Colonic mucosa (tissue), 4 donors: ENCODE data around the gene NTF3. TPM values are rescaled to one million over a fixed set of nuclear protein-coding genes. Genes with fewer than 3 reads are reported as not detected.

ENCODE experiments used
- DNase-seq: peaks from one replicate; pipeline ENCODE4 v3.0.0-alpha.2; 2020
- H3K27ac ChIP-seq: fragments of 200-600 bp; one replicate; pipeline ENCODE4 v1.8.0; 2021
- H3K27me3 ChIP-seq: fragments of 200-600 bp; one replicate; pipeline ENCODE4 v1.8.0; 2021
- H3K36me3 ChIP-seq: fragments of 200-600 bp; one replicate; pipeline ENCODE4 v1.8.0; 2021
- H3K4me1 ChIP-seq: fragments of 200-600 bp; one replicate; pipeline ENCODE4 v1.8.0; 2021; ENCODE audit warnings: mild to moderate bottlenecking
- H3K4me3 ChIP-seq: fragments of 200-600 bp; one replicate; pipeline ENCODE4 v1.8.0; 2021
- H3K9ac ChIP-seq, 2 donors: one replicate each; pipeline ENCODE4 v1.7.0; 2013; ENCODE audit warnings: control low read depth in 2 of 2, low read depth in 2 of 2, low read length in 2 of 2
- H3K9me3 ChIP-seq: fragments of 200-600 bp; one replicate; pipeline ENCODE4 v1.8.0; 2021
- intact Hi-C: fragments of 100-400 bp; cut with DNase I; formaldehyde crosslinking; loops from one replicate; pipeline ENCODE4 v1.14.1; 2022
- total RNA-seq, 2 donors: library from RNA; stranded (reverse); fragmentation: NEBNext Ultra II Directional in 1 of 2; extraction: Animal tissue kit (Norgen Biotek cat#: 25700) in 1 of 2; gene quantifications; one replicate each; pipeline ENCODE4 v1.2.1, GENCODE V29; 2021
- TF ChIP-seq, protein P1 (sequence below): fragments of 200-600 bp; IDR thresholded peaks from one replicate; pipeline ENCODE4 v1.8.0; 2022; ENCODE audit warnings: antibody characterized with exemption, mild to moderate bottlenecking
- donor health status: healthy.
- donor health status: DM: no; HTN: no; CAD: no.
- donor health status: DM: no; HTN: no; CAD: no.

Gene NTF3
- total RNA-seq, 2 donors from 2014 or later = 0.37 to 0.49 TPM

DNA sequence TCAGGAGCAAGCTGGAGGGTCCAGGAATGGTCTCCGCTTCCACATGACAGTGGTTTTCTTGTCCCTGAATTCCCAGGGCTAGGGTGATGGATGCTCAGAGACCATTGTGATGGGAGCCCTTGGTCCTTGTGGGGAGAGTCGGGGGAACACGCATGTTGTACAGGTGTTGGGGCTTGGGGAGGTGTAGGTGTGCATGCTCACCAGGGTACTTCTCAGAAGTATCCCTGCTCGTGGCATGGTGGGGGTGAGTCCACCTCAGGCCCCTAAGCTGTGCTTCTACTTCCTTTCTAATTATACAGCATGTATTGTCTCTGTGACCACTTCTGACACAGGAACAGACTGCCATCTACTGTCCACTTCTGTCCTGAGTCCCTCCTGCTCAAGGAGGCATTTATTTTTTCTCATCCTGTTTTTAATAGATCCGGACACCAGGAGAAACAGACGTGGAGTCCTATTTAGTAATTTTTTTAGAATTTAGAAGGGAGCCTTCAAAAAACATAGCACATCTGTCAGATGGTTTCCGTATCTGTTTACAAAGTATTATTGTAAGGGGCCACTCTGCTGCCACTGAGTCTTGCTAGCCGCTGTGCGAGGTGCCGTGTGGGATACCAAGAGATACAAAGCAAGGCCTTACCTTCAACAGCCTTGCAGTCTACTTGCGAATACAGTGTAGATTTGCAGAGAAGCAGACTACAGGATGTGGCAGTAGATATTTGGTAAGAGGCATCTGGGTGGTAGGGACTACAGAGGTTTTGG lies 10.5 kb downstream of the NTF3 start:
- Histone ChIP-seq H3K27ac (no peak overlapping the region), H3K36me3 (no peaks in the 10 kb centered on the region), H3K4me1 (no peaks in the 10 kb centered on the region), H3K27me3 (no peaks in the 10 kb centered on the region), H3K4me3 (no peak overlapping the region), H3K9ac (no peak overlapping the region), H3K9me3 (no peaks in the 10 kb centered on the region)
- DNase-seq = no peak
- intact Hi-C loops = loop anchor here (2.0 to 5.0 kb wide), 2 partner anchors 270 to 420 kb away; no protein-coding TSS in a partner anchor
- TF ChIP-seq, protein P1, sequence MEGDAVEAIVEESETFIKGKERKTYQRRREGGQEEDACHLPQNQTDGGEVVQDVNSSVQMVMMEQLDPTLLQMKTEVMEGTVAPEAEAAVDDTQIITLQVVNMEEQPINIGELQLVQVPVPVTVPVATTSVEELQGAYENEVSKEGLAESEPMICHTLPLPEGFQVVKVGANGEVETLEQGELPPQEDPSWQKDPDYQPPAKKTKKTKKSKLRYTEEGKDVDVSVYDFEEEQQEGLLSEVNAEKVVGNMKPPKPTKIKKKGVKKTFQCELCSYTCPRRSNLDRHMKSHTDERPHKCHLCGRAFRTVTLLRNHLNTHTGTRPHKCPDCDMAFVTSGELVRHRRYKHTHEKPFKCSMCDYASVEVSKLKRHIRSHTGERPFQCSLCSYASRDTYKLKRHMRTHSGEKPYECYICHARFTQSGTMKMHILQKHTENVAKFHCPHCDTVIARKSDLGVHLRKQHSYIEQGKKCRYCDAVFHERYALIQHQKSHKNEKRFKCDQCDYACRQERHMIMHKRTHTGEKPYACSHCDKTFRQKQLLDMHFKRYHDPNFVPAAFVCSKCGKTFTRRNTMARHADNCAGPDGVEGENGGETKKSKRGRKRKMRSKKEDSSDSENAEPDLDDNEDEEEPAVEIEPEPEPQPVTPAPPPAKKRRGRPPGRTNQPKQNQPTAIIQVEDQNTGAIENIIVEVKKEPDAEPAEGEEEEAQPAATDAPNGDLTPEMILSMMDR = peak; percentile 55

- no peaks in the 10 kb centered on the region for H3K4me1 ChIP-seq
Measured at GRCh38 chr12:5444520-5444919, 12.6 kb downstream of the NTF3 start.

GRCh38 chr12:5447320-5447719 lies 15.4 kb downstream of the NTF3 start:
- Histone ChIP-seq H3K27ac (no peak overlapping the region), H3K4me3 (no peak overlapping the region), H3K27me3 (no peaks in the 10 kb centered on the region), H3K9me3 (no peaks in the 10 kb centered on the region), H3K9ac (no peak overlapping the region), H3K36me3 (no peaks in the 10 kb centered on the region), H3K4me1 (no peaks in the 10 kb centered on the region)
- TF ChIP-seq, protein P1 = no peak
- intact Hi-C loops = no loop called here
- DNase-seq = no peak

More at GRCh38 chr12:5444520-5444919, 12.6 kb downstream of the NTF3 start:
- no peak overlapping the region for H3K9ac ChIP-seq
- TF ChIP-seq, protein P1 = no peak
- H3K9me3 ChIP-seq = no peaks in the 10 kb centered on the region
- H3K27ac ChIP-seq = no peak overlapping the region
- DNase-seq = no peak
- H3K27me3 ChIP-seq = no peaks in the 10 kb centered on the region
- intact Hi-C loops = loop anchor here (5.0 kb wide), 1 partner anchor 422 kb away; no protein-coding TSS in a partner anchor
- no peaks in the 10 kb centered on the region for H3K36me3 ChIP-seq
- H3K4me3 ChIP-seq = no peak overlapping the region

DNA sequence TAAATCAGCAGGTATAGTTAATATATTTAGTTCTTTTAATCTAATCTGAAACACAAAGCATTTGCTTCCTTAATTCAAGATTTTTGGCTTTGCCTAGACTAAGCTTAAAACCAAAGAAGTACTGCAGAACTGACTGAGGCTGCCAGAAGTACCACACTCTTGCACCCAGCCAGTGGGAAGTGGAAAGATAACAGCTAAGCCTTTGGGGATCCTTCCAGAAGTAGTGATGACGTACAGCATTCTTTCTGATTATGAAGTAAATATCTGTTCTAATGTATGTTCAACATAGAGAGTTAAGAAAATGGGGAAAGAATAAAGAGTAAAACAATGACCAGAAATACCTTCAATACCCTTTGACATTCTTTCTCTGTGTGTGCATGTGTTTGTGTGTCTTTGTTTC lies 19.3 kb downstream of the NTF3 start:
- intact Hi-C loops = no loop called here
- Histone ChIP-seq H3K4me1 (no peaks in the 10 kb centered on the region), H3K4me3 (no peak overlapping the region), H3K9me3 (no peaks in the 10 kb centered on the region), H3K27me3 (no peaks in the 10 kb centered on the region), H3K36me3 (no peaks in the 10 kb centered on the region), H3K27ac (no peak overlapping the region), H3K9ac (no peak overlapping the region)
- TF ChIP-seq, protein P1 = no peak
- DNase-seq = no peak

DNA sequence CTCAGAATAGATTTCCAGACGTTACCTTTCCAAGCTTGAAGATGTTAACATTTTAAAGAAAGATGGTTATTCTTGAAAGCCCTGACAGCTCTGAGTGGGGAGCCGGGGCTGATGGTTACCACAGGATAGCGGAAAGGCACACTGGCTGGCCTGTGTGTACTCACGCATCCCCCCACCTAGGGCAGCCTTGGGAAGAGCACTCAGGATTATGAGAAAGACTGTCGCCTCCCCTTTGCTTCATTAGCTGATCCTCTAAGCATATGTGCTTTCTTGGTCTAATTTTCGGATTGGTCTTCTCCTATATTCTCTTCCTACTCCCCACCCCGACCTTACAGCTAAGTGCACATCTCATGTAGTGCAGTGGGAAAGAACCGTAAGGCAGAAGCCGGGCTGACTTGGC lies 20.7 kb downstream of the NTF3 start:
- intact Hi-C loops = no loop called here
- no peaks in the 10 kb centered on the region for H3K9me3 ChIP-seq

More for the DNA sequence above, 20.7 kb downstream of the NTF3 start:
- no peak overlapping the region for H3K9ac ChIP-seq
- H3K4me3 ChIP-seq = no peak overlapping the region
- no peak for DNase-seq
- no peaks in the 10 kb centered on the region for H3K27me3 ChIP-seq
- H3K36me3 ChIP-seq = no peaks in the 10 kb centered on the region
- no peak overlapping the region for H3K27ac ChIP-seq
- H3K4me1 ChIP-seq = no peaks in the 10 kb centered on the region
- TF ChIP-seq, protein P1 = no peak
